Putamen (tissue), 1 donor: Measurements from ENCODE around the gene CFAP45.

ENCODE experiments used
- DNase-seq: peaks from one replicate; pipeline ENCODE4 v3.0.0-alpha.2; 2016; ENCODE audit warnings: low spot score

Gene CFAP45

GRCh38 chr1:159936273-159936904 lies 36.4 kb upstream of the CFAP45 start:
- DNase-seq = no peak

- DNase-seq = no peak
Observed at GRCh38 chr1:159935719-159936272, 35.8 kb upstream of the CFAP45 start.

GRCh38 chr1:159935305-159935704 lies 35.3 kb upstream of the CFAP45 start:
- DNase-seq = no peak

GRCh38 chr1:159934136-159935039 lies 34.4 kb upstream of the CFAP45 start:
- no peak for DNase-seq

- DNase-seq = no peak
Observed at GRCh38 chr1:159933347-159933746, 33.4 kb upstream of the CFAP45 start.

GRCh38 chr1:159932296-159933285 lies 32.6 kb upstream of the CFAP45 start:
- no peak for DNase-seq

GRCh38 chr1:159931795-159932173 lies 31.8 kb upstream of the CFAP45 start:
- DNase-seq = no peak

GRCh38 chr1:159931101-159931794 lies 31.3 kb upstream of the CFAP45 start:
- DNase-seq = no peak

- no peak for DNase-seq
Observed at GRCh38 chr1:159930634-159931033, 30.7 kb upstream of the CFAP45 start.

- DNase-seq = no peak
Observed at GRCh38 chr1:159930216-159930615, 30.3 kb upstream of the CFAP45 start.

GRCh38 chr1:159929155-159930051 lies 29.4 kb upstream of the CFAP45 start:
- no peak for DNase-seq

GRCh38 chr1:159928491-159929050 lies 28.6 kb upstream of the CFAP45 start:
- no peak for DNase-seq

- DNase-seq = no peak
Observed at GRCh38 chr1:159927849-159928431, 28.0 kb upstream of the CFAP45 start.

GRCh38 chr1:159927211-159927848 lies 27.4 kb upstream of the CFAP45 start:
- no peak for DNase-seq

GRCh38 chr1:159925719-159926078 lies 25.7 kb upstream of the CFAP45 start:
- DNase-seq = no peak

- peak; percentile 56 for DNase-seq
Observed at GRCh38 chr1:159924791-159925718, 25.1 kb upstream of the CFAP45 start, which contains the start of gene TAGLN2. Gene TAGLN2, minus strand, starts transcription at chr1:159925507. Its CDS starts 4,998 bp downstream, at chr1:159920509.

GRCh38 chr1:159924025-159924790 lies 24.2 kb upstream of the CFAP45 start:
- DNase-seq = peak; percentile 25
